Nucleus accumbens (tissue), 56 donors: ENCODE results near the gene LAMA2.
A peak's percentile ranks its signal among the peaks of the same experiment; 100 is the strongest.

ENCODE experiments used
- DNase-seq, 56 donors: peaks; one replicate each; lab custom pipeline; 2025; lab: John Stamatoyannopoulos, UW

LAMA2 gene

GRCh38 chr6:129498950-129499842, 616.3 kb downstream of the LAMA2 start:
- peak in 13 of 56 donors; percentile 13 to 45 (median 25) for DNase-seq

GRCh38 chr6:129499843-129500219, 616.9 kb downstream of the LAMA2 start:
- no peak for DNase-seq

GRCh38 chr6:129500958-129501739, 618.2 kb downstream of the LAMA2 start:
- peak in 14 of 56 donors; percentile 6 to 53 (median 30) for DNase-seq

GRCh38 chr6:129501740-129502660, 619.1 kb downstream of the LAMA2 start:
- no peak for DNase-seq

GRCh38 chr6:129504456-129504855, 621.5 kb downstream of the LAMA2 start:
- DNase-seq = no peak

- DNase-seq = no peak
These were observed 624.3 kb downstream of the LAMA2 start for GRCh38 chr6:129507059-129507807.

GRCh38 chr6:129507846-129508245, 624.9 kb downstream of the LAMA2 start:
- DNase-seq = no peak

- no peak for DNase-seq
These were observed 625.7 kb downstream of the LAMA2 start for GRCh38 chr6:129508477-129509145.

- DNase-seq = no peak
These were observed 628.0 kb downstream of the LAMA2 start for GRCh38 chr6:129510950-129511349.

- no peak for DNase-seq
These were observed 630.5 kb downstream of the LAMA2 start for GRCh38 chr6:129513471-129513870.

- no peak for DNase-seq
These were observed 632.1 kb downstream of the LAMA2 start for GRCh38 chr6:129515004-129515403.

GRCh38 chr6:129516005-129516404, 633.1 kb downstream of the LAMA2 start:
- DNase-seq = no peak

GRCh38 chr6:129516787-129517186, 633.8 kb downstream of the LAMA2 start:
- DNase-seq = no peak

GRCh38 chr6:129517288-129517687, 634.4 kb downstream of the LAMA2 start:
- no peak for DNase-seq

- DNase-seq = no peak
These were observed 636.8 kb downstream of the LAMA2 start for GRCh38 chr6:129519750-129520149.

- DNase-seq = no peak
These were observed 639.0 kb downstream of the LAMA2 start for GRCh38 chr6:129521946-129522345.

- no peak for DNase-seq
These were observed 640.9 kb downstream of the LAMA2 start for GRCh38 chr6:129523816-129524215.

GRCh38 chr6:129525055-129525454, 642.1 kb downstream of the LAMA2 start:
- DNase-seq = no peak

- no peak for DNase-seq
These were observed 652.0 kb downstream of the LAMA2 start for GRCh38 chr6:129534926-129535325.
